Caki2 (cell line): ENCODE measurements around the gene LDAH. TPM values are rescaled to one million over a fixed set of nuclear protein-coding genes. Genes with fewer than 3 reads are reported as not detected.

ENCODE experiments used
- DNase-seq: peaks from one replicate; pipeline ENCODE4 v3.0.0-alpha.2; 2015; ENCODE audit warnings: low read depth
- in situ Hi-C: cut with HindIII; loops from 2 replicates; pipeline ENCODE4 v1.10.0; 2016; ENCODE audit warnings: low sequenced_read_pairs, low pct_unique_long_range_greater_than_20kb, mixed read lengths
- total RNA-seq: library from RNA; depleted of rRNA; stranded (reverse); fragments of >200 nt; shearing (Covaris generic); gene quantifications from 2 replicates; pipeline ENCODE4 v1.2.3, GENCODE V29; 2014; ENCODE audit warnings: low replicate concordance; rRNA removed

LDAH gene
- total RNA-seq, 1 experiment from 2014 or later = 36.3 TPM

DNA sequence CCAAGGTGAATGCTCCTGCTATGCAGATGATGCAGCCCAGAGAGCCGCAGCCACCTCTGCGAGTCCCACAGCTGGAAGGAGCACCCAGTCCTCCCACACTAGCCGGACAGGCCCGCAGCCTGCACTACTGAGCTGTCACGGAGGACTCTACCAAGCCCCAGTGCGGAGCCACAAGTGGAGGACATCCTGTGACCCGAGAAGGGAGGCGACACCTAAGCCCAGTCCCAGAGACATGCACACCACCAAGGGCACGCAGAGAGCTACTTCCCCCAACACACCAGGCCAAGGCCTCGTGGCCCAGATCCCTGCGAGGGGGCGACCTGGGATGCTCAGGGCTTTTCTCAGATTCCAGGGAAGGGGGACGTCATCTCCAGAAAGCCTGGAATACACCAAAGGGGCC lies 184.9 kb downstream of the LDAH start:
- no peak for DNase-seq
- in situ Hi-C loops = loop anchor here (25.0 kb wide), 1 partner anchor 201 kb away; the partner anchor contains the start of gene RHOB

DNA sequence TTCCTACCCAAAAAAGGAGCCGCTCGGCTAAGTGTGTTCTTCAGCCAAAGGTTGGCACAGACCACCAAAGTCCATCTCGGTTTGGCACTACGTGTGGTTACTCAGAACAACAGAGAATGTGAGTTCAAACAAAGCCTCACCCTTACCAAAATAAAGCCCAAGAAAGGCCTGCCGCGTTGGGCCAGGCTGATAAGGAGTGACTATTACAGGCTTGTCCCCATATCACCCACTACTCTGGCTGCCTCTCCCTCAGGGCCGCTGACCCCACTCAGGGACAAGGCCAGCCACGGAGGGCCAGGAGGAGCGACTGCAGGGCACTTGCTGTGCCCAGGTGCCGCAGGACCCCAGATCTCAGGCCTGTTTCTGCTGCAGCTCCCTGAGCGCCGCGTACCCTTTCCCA lies 185.8 kb downstream of the LDAH start:
- in situ Hi-C loops = loop anchor here (25.0 kb wide), 1 partner anchor 200 kb away; the partner anchor contains the start of gene RHOB
- DNase-seq = no peak

DNA sequence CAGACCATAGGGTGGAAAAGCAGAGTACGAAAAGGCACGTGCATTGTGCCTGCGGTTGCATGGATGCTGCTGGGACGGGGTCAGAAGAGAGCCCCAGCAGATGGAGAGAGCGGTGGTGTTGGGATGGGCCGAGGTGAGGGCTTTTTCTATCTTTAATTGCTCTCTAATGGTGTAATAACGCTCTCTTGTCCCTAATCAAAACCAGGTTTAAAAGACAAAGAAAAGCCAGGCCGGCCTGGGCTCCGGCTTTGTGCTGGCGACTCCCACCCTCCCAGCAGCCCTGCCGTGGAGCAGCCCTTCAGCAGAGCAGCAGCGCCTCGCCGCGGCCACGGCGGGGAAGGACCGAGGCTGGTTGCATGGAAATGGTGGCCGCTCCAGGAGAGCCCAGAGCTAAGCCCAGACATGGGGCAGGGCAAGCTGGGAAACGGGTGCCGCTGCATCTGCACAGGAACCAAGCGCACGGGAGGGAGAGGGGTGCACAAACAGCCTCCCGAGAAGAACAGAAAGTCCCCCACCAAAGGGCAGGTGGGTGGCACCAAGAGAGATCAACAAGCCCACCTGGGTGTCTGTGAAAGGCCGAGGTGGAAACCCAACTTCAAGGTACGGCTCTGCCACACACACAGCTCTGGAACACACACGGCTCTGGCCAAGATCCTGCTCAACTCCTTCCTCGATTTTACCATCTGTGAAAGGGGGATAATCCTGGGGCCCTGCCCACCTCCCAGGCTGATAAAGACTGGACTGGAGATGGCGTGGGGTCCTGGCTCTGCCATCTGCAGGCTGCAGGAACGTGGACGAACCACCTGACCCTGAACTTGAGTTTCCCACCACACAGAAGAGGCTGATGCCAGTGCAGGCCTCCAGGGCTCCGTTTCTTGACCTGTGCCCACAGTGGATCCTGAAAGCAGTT lies 187.0 kb downstream of the LDAH start:
- in situ Hi-C loops = loop anchor here (25.0 kb wide), 1 partner anchor 199 kb away; the partner anchor contains the start of gene RHOB

DNA sequence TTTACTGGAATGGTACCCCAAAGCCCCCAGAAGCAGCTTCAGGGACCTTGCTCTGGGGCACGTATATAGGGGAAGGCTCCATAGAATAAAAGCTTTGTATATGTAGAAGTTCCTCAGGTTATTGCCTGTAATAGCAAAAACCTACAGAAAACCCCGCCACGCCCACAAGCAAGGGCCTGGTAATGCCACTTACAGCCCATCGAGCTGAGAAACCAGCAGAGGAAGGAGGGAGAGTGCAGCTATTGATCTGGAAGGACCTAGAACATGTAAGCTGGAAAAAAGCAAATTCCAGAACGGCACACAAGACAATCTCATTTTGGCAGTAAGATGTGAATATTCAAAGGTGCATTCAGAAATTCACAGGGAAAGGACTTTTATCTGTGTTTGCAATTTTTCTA lies 187.8 kb downstream of the LDAH start:
- no peak for DNase-seq
- in situ Hi-C loops = loop anchor here (25.0 kb wide), 1 partner anchor 198 kb away; the partner anchor contains the start of gene RHOB

More for the DNA sequence above, 187.0 kb downstream of the LDAH start:
- DNase-seq = peak; percentile 61

DNA sequence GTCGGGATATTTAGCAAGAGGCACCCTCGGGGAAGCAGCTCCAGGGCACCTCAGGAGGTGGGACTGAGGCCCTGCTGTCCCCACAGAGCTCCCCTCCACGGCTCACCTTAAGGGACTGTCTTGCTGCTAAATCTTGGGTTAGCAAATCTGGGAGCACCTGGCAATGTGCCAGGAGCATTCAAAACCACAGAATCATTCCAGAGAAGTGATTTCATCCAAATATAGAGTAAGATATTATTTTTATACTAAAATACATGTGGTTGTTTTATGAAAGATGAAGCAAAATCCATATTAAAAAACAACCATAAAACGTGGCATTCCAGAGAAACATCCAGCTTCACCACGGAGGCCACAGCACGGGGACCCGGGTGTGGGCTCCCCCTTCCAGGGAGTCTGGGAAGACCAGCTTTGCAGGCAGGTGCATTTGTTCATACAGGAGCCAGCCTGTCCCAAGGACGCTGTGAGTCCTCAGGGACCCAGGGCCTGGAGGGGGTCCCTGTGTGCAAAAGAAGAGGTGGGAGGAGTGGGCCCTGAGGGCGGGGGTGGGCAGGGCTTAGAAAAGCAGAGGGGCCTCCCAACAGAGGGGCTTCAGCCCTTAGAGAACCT lies 188.3 kb downstream of the LDAH start:
- DNase-seq = no peak
- in situ Hi-C loops = loop anchor here (25.0 kb wide), 1 partner anchor 197 kb away; the partner anchor contains the start of gene RHOB

Other genes starting within 250 kb of the LDAH start
- 47.8 and 66.2 TPM in 2 replicates for gene HS1BP3, start 172.0 kb downstream of the LDAH start, total RNA-seq
- 0.68 and 0.72 TPM in 2 replicates for gene GDF7, start 156.0 kb downstream of the LDAH start, total RNA-seq
- gene APOB, start 221.0 kb upstream of the LDAH start, total RNA-seq = not detected in 2 replicates